Caco-2 (cell line): Measurements from ENCODE around the gene KRT9. TPM values are rescaled to one million over a fixed set of nuclear protein-coding genes. Genes with fewer than 3 reads are reported as not detected.
"Not testable (repeated sequence)": the region's sequence is repeated elsewhere in the genome, so short reads cannot be mapped to it uniquely, and the experiment has no call there.

Experiments
- BruUV-seq: library from RNA; stranded (reverse); fragments of 400-500 nt; replicated peaks from 2 replicates; lab custom pipeline; 2021; lab: Mats Ljungman, UMichigan
- CTCF ChIA-PET: fragments of 300-600 bp; sonication (Branson Sonifier 250); formaldehyde crosslinking; loops from one replicate; lab custom pipeline; 2022; ENCODE audit warnings: antibody characterized with exemption; lab: Charles Lee
- POLR2A ChIA-PET: fragments of 300-600 bp; sonication (Branson Sonifier 250); formaldehyde crosslinking; loops from one replicate; lab custom pipeline; 2022; ENCODE audit warnings: antibody characterized with exemption; lab: Charles Lee
- DNase-seq, 2 experiments: peaks; one replicate each; pipeline versions ENCODE4 v3.0.0 to v3.0.0-alpha.2; 2020 to 2022
- H3K27me3 ChIP-seq: replicated peaks from 2 replicates; pipeline ENCODE4 v1.6.0; 2011; ENCODE audit warnings: low read length; ENCODE audit not compliant: control insufficient read depth, insufficient read depth
- H3K36me3 ChIP-seq: 2 replicates; pipeline ENCODE4 v1.5.1; 2011; ENCODE audit warnings: low read length; ENCODE audit not compliant: control insufficient read depth, insufficient read depth
- H3K4me1 ChIP-seq: fragments of 250-450 bp; sonication (Bioruptor Pico); 2 replicates; pipeline ENCODE4 v1.5.1; 2020; ENCODE audit warnings: mild to moderate bottlenecking
- H3K4me3 ChIP-seq: 2 replicates; pipeline ENCODE4 v1.5.1; 2011; ENCODE audit warnings: low read depth, mild to moderate bottlenecking, control low read depth, low read length
- H3K9me3 ChIP-seq: fragments of 250-450 bp; sonication (Bioruptor Pico); 2 replicates; pipeline ENCODE4 v1.5.1; 2020; ENCODE audit warnings: mild to moderate bottlenecking, moderate library complexity
- H3K27ac Mint-ChIP-seq: one replicate; pipeline ENCODE4 v1.8.0; 2022; ENCODE audit warnings: mixed read lengths; ENCODE audit not compliant: unreplicated experiment
- H3K27me3 Mint-ChIP-seq: one replicate; pipeline ENCODE4 v1.8.0; 2022; ENCODE audit warnings: mixed read lengths; ENCODE audit not compliant: insufficient read depth, unreplicated experiment
- H3K36me3 Mint-ChIP-seq: one replicate; pipeline ENCODE4 v1.8.0; 2022; ENCODE audit warnings: mild to moderate bottlenecking, mixed read lengths; ENCODE audit not compliant: insufficient read depth, unreplicated experiment
- H3K4me1 Mint-ChIP-seq: one replicate; pipeline ENCODE4 v1.8.0; 2022; ENCODE audit warnings: low read depth, mixed read lengths; ENCODE audit not compliant: unreplicated experiment
- H3K4me3 Mint-ChIP-seq: one replicate; pipeline ENCODE4 v1.8.0; 2022; ENCODE audit warnings: mild to moderate bottlenecking, moderate library complexity, mixed read lengths; ENCODE audit not compliant: unreplicated experiment
- H3K9me3 Mint-ChIP-seq: one replicate; pipeline ENCODE4 v1.8.0; 2022; ENCODE audit warnings: mixed read lengths; ENCODE audit not compliant: unreplicated experiment
- intact Hi-C: fragments of 100-400 bp; cut with micrococcal nuclease; formaldehyde crosslinking; loops from one replicate; pipeline ENCODE4 v1.10.0; 2022; ENCODE audit not compliant: unreplicated experiment
- total RNA-seq: library from RNA; stranded (reverse); gene quantifications from 2 replicates; pipeline ENCODE4 v1.2.3, GENCODE V29; 2022
- TF ChIP-seq, protein P1 (sequence below), 2 experiments: fragments of 200-600 bp in 1 of 2; IDR thresholded peaks; 1 replicate in 1 of 2; 2 replicates in 1 of 2; pipeline versions ENCODE4 v1.5.1 to v1.8.0; 2011 to 2022; ENCODE audit warnings: antibody characterized with exemption in 1 of 2, control low read depth in 1 of 2, inconsistent platforms in 1 of 2, low read depth in 1 of 2, low read length in 1 of 2, mild to moderate bottlenecking in 1 of 2, moderate library complexity in 1 of 2; ENCODE audit not compliant: insufficient read depth in 1 of 2, severe bottlenecking in 1 of 2, unreplicated experiment in 1 of 2

KRT9 gene
- total RNA-seq, 1 experiment from 2014 or later: not detected

DNA sequence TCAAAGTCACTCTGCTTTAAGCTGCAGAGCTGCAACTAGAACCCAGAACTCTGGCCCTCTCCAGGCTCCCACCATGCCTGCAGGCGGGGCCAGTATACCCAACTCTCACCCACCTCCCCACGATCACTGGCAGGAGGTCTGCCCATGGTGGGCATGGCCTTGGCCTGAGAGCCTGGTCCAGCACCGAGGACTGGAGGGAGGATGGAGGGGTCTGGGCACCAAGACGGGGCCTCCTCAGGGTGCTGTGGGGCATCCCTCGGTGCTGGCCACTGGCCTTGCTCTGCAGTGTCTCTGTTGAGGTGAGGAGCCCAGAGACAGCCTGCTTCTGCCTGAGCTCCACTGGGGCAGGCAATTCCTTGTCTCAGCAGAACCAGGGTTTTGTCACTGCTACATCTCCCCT lies 42.2 kb upstream of the KRT9 start:
- peaks cover 3% of the 10 kb centered on the region for H3K27me3 Mint-ChIP-seq
- BruUV-seq: no TSS peak
- no peaks in the 10 kb centered on the region for H3K36me3 Mint-ChIP-seq
- H3K4me3 Mint-ChIP-seq: no peak overlapping the region
- intact Hi-C loops: no loop called here
- POLR2A ChIA-PET: no interaction called here
- no peak overlapping the region for H3K27ac Mint-ChIP-seq
- peaks cover 8% of the 10 kb centered on the region for H3K4me1 Mint-ChIP-seq
- Histone ChIP-seq H3K27me3 (no peaks in the 10 kb centered on the region), H3K4me3 (no peak overlapping the region), H3K36me3 (no peaks in the 10 kb centered on the region), H3K4me1 (no peaks in the 10 kb centered on the region), H3K9me3 (no peaks in the 10 kb centered on the region)
- DNase-seq: no peak
- TF ChIP-seq, protein P1, sequence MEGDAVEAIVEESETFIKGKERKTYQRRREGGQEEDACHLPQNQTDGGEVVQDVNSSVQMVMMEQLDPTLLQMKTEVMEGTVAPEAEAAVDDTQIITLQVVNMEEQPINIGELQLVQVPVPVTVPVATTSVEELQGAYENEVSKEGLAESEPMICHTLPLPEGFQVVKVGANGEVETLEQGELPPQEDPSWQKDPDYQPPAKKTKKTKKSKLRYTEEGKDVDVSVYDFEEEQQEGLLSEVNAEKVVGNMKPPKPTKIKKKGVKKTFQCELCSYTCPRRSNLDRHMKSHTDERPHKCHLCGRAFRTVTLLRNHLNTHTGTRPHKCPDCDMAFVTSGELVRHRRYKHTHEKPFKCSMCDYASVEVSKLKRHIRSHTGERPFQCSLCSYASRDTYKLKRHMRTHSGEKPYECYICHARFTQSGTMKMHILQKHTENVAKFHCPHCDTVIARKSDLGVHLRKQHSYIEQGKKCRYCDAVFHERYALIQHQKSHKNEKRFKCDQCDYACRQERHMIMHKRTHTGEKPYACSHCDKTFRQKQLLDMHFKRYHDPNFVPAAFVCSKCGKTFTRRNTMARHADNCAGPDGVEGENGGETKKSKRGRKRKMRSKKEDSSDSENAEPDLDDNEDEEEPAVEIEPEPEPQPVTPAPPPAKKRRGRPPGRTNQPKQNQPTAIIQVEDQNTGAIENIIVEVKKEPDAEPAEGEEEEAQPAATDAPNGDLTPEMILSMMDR (IDR thresholded peaks at IDR 0.05; ENCODE audit: insufficient read depth in 1 of 2, low read depth in 1 of 2, low read length in 1 of 2, severe bottlenecking in 1 of 2, unreplicated experiment in 1 of 2): no peak
- no peaks in the 10 kb centered on the region for H3K9me3 Mint-ChIP-seq
- CTCF ChIA-PET: interaction anchor here (0.5 to 1.2 kb wide), 3 partner anchors 52 to 273 kb away, joined by 3 to 4 read pairs (median 3); no protein-coding TSS in a partner anchor

- Mint-ChIP-seq H3K27ac (no peak overlapping the region), H3K36me3 (no peaks in the 10 kb centered on the region), H3K4me1 (peaks cover 8% of the 10 kb centered on the region), H3K9me3 (no peaks in the 10 kb centered on the region), H3K27me3 (peaks cover 8% of the 10 kb centered on the region), H3K4me3 (no peak overlapping the region)
- intact Hi-C loops: no loop called here
- POLR2A ChIA-PET: no interaction called here
- CTCF ChIA-PET: interaction anchor here (0.5 to 1.2 kb wide), 3 partner anchors 52 to 274 kb away, joined by 3 to 4 read pairs (median 3); no protein-coding TSS in a partner anchor
- Histone ChIP-seq H3K36me3 (no peaks in the 10 kb centered on the region), H3K9me3 (no peaks in the 10 kb centered on the region), H3K27me3 (no peaks in the 10 kb centered on the region), H3K4me1 (no peaks in the 10 kb centered on the region), H3K4me3 (no peak overlapping the region)
- no peak for DNase-seq
- no TSS peak for BruUV-seq
- TF ChIP-seq, protein P1 (IDR thresholded peaks at IDR 0.05; ENCODE audit: insufficient read depth in 1 of 2, low read depth in 1 of 2, low read length in 1 of 2, severe bottlenecking in 1 of 2, unreplicated experiment in 1 of 2): no peak
Measured at GRCh38 chr17:41613277-41614082, 41.6 kb upstream of the KRT9 start.

DNA sequence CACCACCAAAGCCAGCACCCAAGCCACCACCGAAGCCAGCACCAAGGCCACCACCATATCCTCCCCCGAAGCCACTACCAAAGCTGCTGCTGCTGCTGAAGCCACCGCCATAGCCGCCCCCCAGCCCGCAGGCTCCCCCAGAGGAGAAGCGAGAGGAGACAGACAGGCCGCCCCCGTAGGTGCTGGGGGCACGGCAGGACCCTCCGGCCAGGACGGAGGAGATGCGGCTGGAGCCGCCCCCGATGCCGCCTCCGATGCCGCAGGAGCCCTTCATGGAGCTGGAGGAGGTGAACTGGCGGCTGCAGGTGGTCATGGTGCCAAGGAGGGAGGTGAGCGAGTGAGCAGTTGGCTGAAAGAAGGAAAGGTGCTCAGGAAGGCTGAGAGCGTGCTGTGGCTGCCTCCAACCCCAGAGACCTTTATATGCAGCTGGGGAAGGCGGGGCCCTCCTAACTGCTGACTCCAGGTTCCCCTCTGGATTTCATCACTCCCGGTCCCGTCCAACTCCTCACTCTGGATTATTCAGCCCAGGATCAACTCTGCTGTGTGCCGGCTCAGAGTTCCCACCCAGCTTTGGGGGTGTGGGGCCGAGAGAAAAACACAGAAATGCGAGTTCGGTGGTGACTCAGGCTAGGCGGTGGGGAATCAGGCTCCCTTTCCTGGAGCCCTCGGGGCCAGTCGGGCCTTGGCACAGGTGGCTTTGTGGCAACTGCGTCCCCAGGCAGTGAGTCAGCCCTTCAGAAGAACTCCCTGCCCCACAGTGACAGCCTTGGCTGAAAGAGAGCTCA lies 40.7 kb upstream of the KRT9 start, which contains the start of gene KRT16:
Gene KRT16, minus strand, starts transcription at position 392 of the 785 bp plus-strand sequence. Its CDS starts 79 bp downstream, at position 313.
- H3K27me3 Mint-ChIP-seq, H3K9me3 Mint-ChIP-seq, POLR2A ChIA-PET, H3K4me3 ChIP-seq, H3K4me3 Mint-ChIP-seq, H3K36me3 ChIP-seq, CTCF ChIA-PET, BruUV-seq, intact Hi-C loops, H3K9me3 ChIP-seq, DNase-seq, H3K4me1 Mint-ChIP-seq, H3K36me3 Mint-ChIP-seq, H3K27me3 ChIP-seq, H3K27ac Mint-ChIP-seq, H3K4me1 ChIP-seq: not testable (repeated sequence)
